Smooth muscle cell (in vitro differentiated cells): ENCODE results near the gene DIO2. TPM values are rescaled to one million over a fixed set of nuclear protein-coding genes. Genes with fewer than 3 reads are reported as not detected.

Experiments
- DNase-seq: peaks from one replicate; lab custom pipeline; 2025; ENCODE audit not compliant: unreplicated experiment; lab: John Stamatoyannopoulos, UW
- H2AFZ ChIP-seq: fragments of 200-600 bp; sonication (generic); 2 replicates; pipeline ENCODE4 v1.6.0; 2016; ENCODE audit warnings: antibody characterized with exemption, low read depth, mild to moderate bottlenecking
- H3F3A ChIP-seq: fragments of 200-600 bp; sonication (generic); 2 replicates; pipeline ENCODE4 v1.6.0; 2017; ENCODE audit warnings: antibody characterized with exemption, low read depth
- H3K27ac ChIP-seq: fragments of 200-600 bp; sonication (generic); 2 replicates; pipeline ENCODE4 v1.5.1; 2016; ENCODE audit warnings: low read depth, mild to moderate bottlenecking
- H3K27me3 ChIP-seq: fragments of 200-600 bp; sonication (generic); 2 replicates; pipeline ENCODE4 v1.6.1; 2016; ENCODE audit warnings: low read depth, mild to moderate bottlenecking
- H3K36me3 ChIP-seq: fragments of 200-600 bp; sonication (generic); 2 replicates; pipeline ENCODE4 v1.5.1; 2016; ENCODE audit warnings: low read depth
- H3K4me1 ChIP-seq: fragments of 200-600 bp; sonication (generic); 2 replicates; pipeline ENCODE4 v1.5.1; 2016; ENCODE audit warnings: low read depth
- H3K4me2 ChIP-seq: fragments of 200-600 bp; sonication (generic); 2 replicates; pipeline ENCODE4 v1.6.0; 2016; ENCODE audit warnings: mild to moderate bottlenecking
- H3K4me3 ChIP-seq: fragments of 200-600 bp; sonication (generic); 2 replicates; pipeline ENCODE4 v1.5.1; 2016; ENCODE audit warnings: mild to moderate bottlenecking
- H3K79me2 ChIP-seq: fragments of 200-600 bp; sonication (generic); 2 replicates; pipeline ENCODE4 v1.6.0; 2016; ENCODE audit warnings: low read depth, mild to moderate bottlenecking
- H3K9ac ChIP-seq: fragments of 200-600 bp; sonication (generic); 2 replicates; pipeline ENCODE4 v1.6.0; 2016; ENCODE audit warnings: low read depth
- H3K9me3 ChIP-seq: fragments of 200-600 bp; sonication (generic); replicated peaks from 2 replicates; pipeline ENCODE4 v1.5.1; 2016; ENCODE audit warnings: low read depth
- H4K20me1 ChIP-seq: fragments of 200-600 bp; sonication (generic); 2 replicates; pipeline ENCODE4 v1.6.0; 2016; ENCODE audit warnings: low read depth
- CTCF ChIP-seq: fragments of 200-600 bp; sonication (generic); IDR thresholded peaks from 2 replicates; pipeline ENCODE4 v1.5.1; 2017; ENCODE audit warnings: borderline replicate concordance, mild to moderate bottlenecking, antibody characterized with exemption; ENCODE audit not compliant: insufficient read depth, poor library complexity, severe bottlenecking
- WGBS: methylation state at CpG from one replicate; pipeline ENCODE4 v1.1.7; 2016; ENCODE audit warnings: low lambda C conversion rate; 5-methylcytosine and 5-hydroxymethylcytosine counted together
- polyA plus RNA-seq: library from polyadenylated mRNA; unstranded; fragments of >200 nt; fragmentation: Nextera tagmentation; extraction: Ambion mirVana; gene quantifications from 2 replicates; pipeline ENCODE4 v1.2.1, GENCODE V29; 2016
- total RNA-seq: library from RNA; depleted of rRNA; stranded (reverse); fragments of >200 nt; gene quantifications from 2 replicates; pipeline ENCODE4 v1.2.3, GENCODE V29; 2014

The DIO2 gene
- total and polyA plus RNA-seq, 2 experiments from 2014 or later = 0.33 to 3.9 TPM

- TF ChIP-seq CTCF = no peak
- Histone ChIP-seq H3K36me3 (no peaks in the 10 kb centered on the region), H3K9ac (no peak overlapping the region), H4K20me1 (no peaks in the 10 kb centered on the region), H3K4me1 (no peaks in the 10 kb centered on the region), H3K4me3 (no peak overlapping the region), H3K27me3 (no peaks in the 10 kb centered on the region), H3K27ac (no peak overlapping the region), H3K9me3 (no peaks in the 10 kb centered on the region), H2AFZ (no peak overlapping the region), H3F3A (no peaks in the 10 kb centered on the region), H3K79me2 (no peaks in the 10 kb centered on the region), H3K4me2 (no peak overlapping the region)
- 83% methylated on average over 3 of the region's 3 CpGs for WGBS
- no peak for DNase-seq
These were observed 25.8 kb upstream of the DIO2 start for GRCh38 chr14:80237143-80237542.

- no peaks in the 10 kb centered on the region for H3F3A ChIP-seq
- H3K9me3 ChIP-seq = no peaks in the 10 kb centered on the region
- no peak overlapping the region for H3K27ac ChIP-seq
- no peaks in the 10 kb centered on the region for H3K27me3 ChIP-seq
- H2AFZ ChIP-seq = no peak overlapping the region
- H3K9ac ChIP-seq = no peak overlapping the region
- H3K4me3 ChIP-seq = no peak overlapping the region
- TF ChIP-seq CTCF = no peak
- H3K79me2 ChIP-seq = no peaks in the 10 kb centered on the region
- no peak overlapping the region for H3K4me2 ChIP-seq
- no peak for DNase-seq
- 94% methylated on average over 2 of the region's 2 CpGs for WGBS
- H4K20me1 ChIP-seq = no peaks in the 10 kb centered on the region
- no peaks in the 10 kb centered on the region for H3K36me3 ChIP-seq
- H3K4me1 ChIP-seq = no peaks in the 10 kb centered on the region
These were observed 22.3 kb upstream of the DIO2 start for GRCh38 chr14:80233470-80234089.

- 90% methylated on average over 2 of the region's 2 CpGs for WGBS
- H3F3A ChIP-seq = no peaks in the 10 kb centered on the region
These were observed 20.4 kb upstream of the DIO2 start for GRCh38 chr14:80231702-80232101.

More at GRCh38 chr14:80231702-80232101, 20.4 kb upstream of the DIO2 start:
- H4K20me1 ChIP-seq = no peaks in the 10 kb centered on the region
- no peaks in the 10 kb centered on the region for H3K36me3 ChIP-seq
- no peak overlapping the region for H3K27ac ChIP-seq
- no peak overlapping the region for H3K4me3 ChIP-seq
- TF ChIP-seq CTCF = no peak
- H3K4me1 ChIP-seq = no peaks in the 10 kb centered on the region
- H3K9ac ChIP-seq = no peak overlapping the region
- H3K27me3 ChIP-seq = no peaks in the 10 kb centered on the region
- H3K4me2 ChIP-seq = no peak overlapping the region
- DNase-seq = no peak
- H3K9me3 ChIP-seq = no peaks in the 10 kb centered on the region
- no peak overlapping the region for H2AFZ ChIP-seq
- no peaks in the 10 kb centered on the region for H3K79me2 ChIP-seq
